ENCODE measurements around the gene ALOX12B. TPM values are rescaled to one million over a fixed set of nuclear protein-coding genes. Genes with fewer than 3 reads are reported as not detected.

The ALOX12B gene
- polyA plus RNA-seq, 1 of the 3 experiments (the other 2 are of a cell fraction) = 0.20 TPM

- H3K79me2 ChIP-seq (ENCODE audit: insufficient read depth) = no peaks in the 10 kb centered on the region
- H3K4me2 ChIP-seq = no peak overlapping the region
- DNase-seq = no peak
- POLR2A ChIA-PET = no interaction called here
- no peaks in the 10 kb centered on the region for H3F3A ChIP-seq (replicated peaks; ENCODE audit: insufficient read depth)
- no peak overlapping the region for H3K27ac ChIP-seq (ENCODE audit: low read depth in 2 of 2, low read length in 1 of 2)
- no peaks in the 10 kb centered on the region for H3K9me2 ChIP-seq
- H3K36me3 ChIP-seq (replicated peaks in 1 of 2; ENCODE audit: control insufficient read depth in 1 of 2, insufficient read depth in 2 of 2, low read length in 1 of 2) = no peaks in the 10 kb centered on the region
- H4K20me1 ChIP-seq (ENCODE audit: insufficient read depth) = no peaks in the 10 kb centered on the region
- TF ChIP-seq MAX (IDR thresholded peaks at IDR 0.05; ENCODE audit: low read depth) = no peak
- TF ChIP-seq TAF1 (IDR thresholded peaks at IDR 0.05; ENCODE audit: borderline replicate concordance, low read depth, low read length) = no peak
- TF ChIP-seq JUND (IDR thresholded peaks at IDR 0.05) = no peak
- TF ChIP-seq GATA2 (CRISPR knock-in tag; IDR thresholded peaks at IDR 0.05) = no peak
- no peak for TF ChIP-seq FOXJ3 (CRISPR knock-in tag; IDR thresholded peaks at IDR 0.05)
- TF ChIP-seq TEAD4 (IDR thresholded peaks at IDR 0.05; ENCODE audit: borderline replicate concordance, insufficient read depth) = no peak
- no peak for TF ChIP-seq POLR2AphosphoS5 (IDR thresholded peaks at IDR 0.05; ENCODE audit: low read depth, low read length)
- TF ChIP-seq, protein P1, sequence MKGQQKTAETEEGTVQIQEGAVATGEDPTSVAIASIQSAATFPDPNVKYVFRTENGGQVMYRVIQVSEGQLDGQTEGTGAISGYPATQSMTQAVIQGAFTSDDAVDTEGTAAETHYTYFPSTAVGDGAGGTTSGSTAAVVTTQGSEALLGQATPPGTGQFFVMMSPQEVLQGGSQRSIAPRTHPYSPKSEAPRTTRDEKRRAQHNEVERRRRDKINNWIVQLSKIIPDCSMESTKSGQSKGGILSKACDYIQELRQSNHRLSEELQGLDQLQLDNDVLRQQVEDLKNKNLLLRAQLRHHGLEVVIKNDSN (IDR thresholded peaks at IDR 0.05; ENCODE audit: borderline replicate concordance, low read depth) = no peak
- TF ChIP-seq YY1 (IDR thresholded peaks at IDR 0.05; ENCODE audit: low read depth) = no peak
- TF ChIP-seq PBX3 (IDR thresholded peaks at IDR 0.05) = no peak
- no peak for TF ChIP-seq GABPA (IDR thresholded peaks at IDR 0.05; ENCODE audit: low read depth)
- TF ChIP-seq USF2 (IDR thresholded peaks at IDR 0.05; ENCODE audit: borderline replicate concordance, low read depth, low read length) = no peak
- TF ChIP-seq RFX5 (IDR thresholded peaks at IDR 0.05; ENCODE audit: low read length) = no peak
- no peak for TF ChIP-seq NFIC (IDR thresholded peaks at IDR 0.05; ENCODE audit: borderline replicate concordance)
- no peak overlapping the region for H3K4me3 ChIP-seq (ENCODE audit: low read depth in 2 of 2, low read length in 1 of 2)
- WGBS (ENCODE audit: low lambda C conversion rate) = 72% methylated on average over 10 of the region's 13 CpGs
- H2AFZ ChIP-seq (ENCODE audit: low read depth) = no peak overlapping the region
- H3K27me3 ChIP-seq (ENCODE audit: insufficient read depth) = peaks cover 47% of the 10 kb centered on the region
- H3K4me1 ChIP-seq (ENCODE audit: control insufficient read depth in 1 of 2, insufficient read depth in 2 of 2, low read depth in 1 of 2, low read length in 1 of 2) = peaks cover 0 to 14% of the 10 kb centered on the region in 2 experiments; a peak in 1 of 4 replicates
- H3K9me3 ChIP-seq = no peaks in the 10 kb centered on the region
- no peak overlapping the region for H3K9ac ChIP-seq
- CTCF ChIA-PET = interaction anchor here (0.9 to 20.8 kb wide), 6 partner anchors 12 to 401 kb away, joined by 3 to 390 read pairs (median 50); partner anchors contain the start of genes ALOX12B and ALOXE3
Measured at GRCh38 chr17:8076502-8077266, 10.8 kb downstream of the ALOX12B start.
